ENCODE data around the gene FLRT2. TPM values are rescaled to one million over a fixed set of nuclear protein-coding genes. Genes with fewer than 3 reads are reported as not detected.

Gene FLRT2
- polyA plus RNA-seq, 1 donor (not counting 4 experiments of a cell fraction or from before 2014, with no cell fraction given), result 69.2 TPM

- H3K79me2 ChIP-seq (ENCODE audit: control insufficient read depth, insufficient read depth, low read length), result no peaks in the 10 kb centered on the region
- no peaks in the 10 kb centered on the region for H3K4me1 ChIP-seq (ENCODE audit: control insufficient read depth, extremely low read depth, insufficient read depth, low read length)
- FAIRE-seq, result no peak
- no peaks in the 10 kb centered on the region for H3K9me1 ChIP-seq (ENCODE audit: control insufficient read depth, extremely low read depth, insufficient read depth, low read length)
- no peak overlapping the region for H3K27ac ChIP-seq (ENCODE audit: control insufficient read depth, insufficient read depth, low read length)
- no peak overlapping the region for H3K9ac ChIP-seq (ENCODE audit: control insufficient read depth, extremely low read depth, insufficient read depth, low read length)
- dilution Hi-C loops (cut with MboI; ENCODE audit: extremely low pct_ligation_motif_present, low sequenced_read_pairs), result no loop called here
- no peak overlapping the region for H3K4me3 ChIP-seq (ENCODE audit: control insufficient read depth in 2 of 3, extremely low read depth in 1 of 3, insufficient read depth in 2 of 3, low read depth in 1 of 3, low read length in 3 of 3)
- DNase-seq (ENCODE audit: low read depth, low spot score), result no peak
- H3K36me3 ChIP-seq (ENCODE audit: control insufficient read depth in 2 of 2, extremely low read depth in 1 of 2, insufficient read depth in 2 of 2, low read length in 2 of 2), result no peaks in the 10 kb centered on the region
- H3K4me2 ChIP-seq (ENCODE audit: control insufficient read depth, extremely low read depth, insufficient read depth, low read depth, low read length), result no peak overlapping the region
- no peaks in the 10 kb centered on the region for H4K20me1 ChIP-seq (ENCODE audit: control insufficient read depth, extremely low read depth, insufficient read depth, low read length)
- H3K27me3 ChIP-seq (ENCODE audit: control insufficient read depth, extremely low read depth, insufficient read depth, low read length), result no peaks in the 10 kb centered on the region
- H3K9me3 ChIP-seq (ENCODE audit: control insufficient read depth, low read depth, low read length), result no peaks in the 10 kb centered on the region
- TF ChIP-seq EZH2 (IDR thresholded peaks at IDR 0.05; ENCODE audit: low read length) (no peak), CTCF (optimal IDR thresholded peaks at IDR 0.05 in 1 of 3, IDR thresholded peaks at IDR 0.05 in 1 of 3, conservative IDR thresholded peaks at IDR 0.05 in 1 of 3; ENCODE audit: extremely low read depth in 1 of 3, insufficient read depth in 2 of 3, low read length in 3 of 3) (no peak)
- no peak overlapping the region for H2AFZ ChIP-seq (ENCODE audit: control insufficient read depth, low read length)
Measured at GRCh38 chr14:85663256-85663655, 133.3 kb downstream of the FLRT2 start.

DNA sequence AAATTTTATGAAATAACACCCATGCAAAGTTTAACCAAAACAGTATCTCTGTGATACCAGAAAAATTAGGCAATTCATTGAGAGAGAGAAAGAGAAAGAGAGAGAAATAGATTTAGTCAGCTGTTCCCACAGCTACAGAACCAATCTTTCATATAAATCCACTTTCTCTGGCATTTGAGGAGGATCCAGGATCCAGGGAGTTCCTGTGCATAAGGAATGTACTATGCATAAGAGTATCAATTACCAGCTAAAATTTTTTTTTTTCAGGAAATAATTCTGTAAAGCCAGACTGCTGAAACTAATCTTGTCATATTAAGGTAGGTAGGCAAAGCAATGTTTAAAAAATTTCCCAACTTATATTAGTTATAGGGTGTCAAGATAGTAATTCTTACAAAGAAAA lies 133.7 kb downstream of the FLRT2 start:
- DNase-seq (ENCODE audit: low read depth, low spot score), result no peak
- H3K79me2 ChIP-seq (ENCODE audit: control insufficient read depth, insufficient read depth, low read length), result no peaks in the 10 kb centered on the region
- H3K9me3 ChIP-seq (ENCODE audit: control insufficient read depth, low read depth, low read length), result no peaks in the 10 kb centered on the region
- no peak overlapping the region for H3K4me2 ChIP-seq (ENCODE audit: control insufficient read depth, extremely low read depth, insufficient read depth, low read depth, low read length)
- no peak overlapping the region for H2AFZ ChIP-seq (ENCODE audit: control insufficient read depth, low read length)
- no peak overlapping the region for H3K4me3 ChIP-seq (ENCODE audit: control insufficient read depth in 2 of 3, extremely low read depth in 1 of 3, insufficient read depth in 2 of 3, low read depth in 1 of 3, low read length in 3 of 3)
- H3K4me1 ChIP-seq (ENCODE audit: control insufficient read depth, extremely low read depth, insufficient read depth, low read length), result no peaks in the 10 kb centered on the region
- H3K27me3 ChIP-seq (ENCODE audit: control insufficient read depth, extremely low read depth, insufficient read depth, low read length), result no peaks in the 10 kb centered on the region
- no peaks in the 10 kb centered on the region for H3K9me1 ChIP-seq (ENCODE audit: control insufficient read depth, extremely low read depth, insufficient read depth, low read length)
- no peaks in the 10 kb centered on the region for H4K20me1 ChIP-seq (ENCODE audit: control insufficient read depth, extremely low read depth, insufficient read depth, low read length)
- H3K36me3 ChIP-seq (ENCODE audit: control insufficient read depth in 2 of 2, extremely low read depth in 1 of 2, insufficient read depth in 2 of 2, low read length in 2 of 2), result no peaks in the 10 kb centered on the region
- dilution Hi-C loops (cut with MboI; ENCODE audit: extremely low pct_ligation_motif_present, low sequenced_read_pairs), result no loop called here
- H3K9ac ChIP-seq (ENCODE audit: control insufficient read depth, extremely low read depth, insufficient read depth, low read length), result no peak overlapping the region
- no peak for FAIRE-seq
- TF ChIP-seq CTCF (optimal IDR thresholded peaks at IDR 0.05 in 1 of 3, IDR thresholded peaks at IDR 0.05 in 1 of 3, conservative IDR thresholded peaks at IDR 0.05 in 1 of 3; ENCODE audit: extremely low read depth in 1 of 3, insufficient read depth in 2 of 3, low read length in 3 of 3) (no peak), EZH2 (IDR thresholded peaks at IDR 0.05; ENCODE audit: low read length) (no peak)
- H3K27ac ChIP-seq (ENCODE audit: control insufficient read depth, insufficient read depth, low read length), result no peak overlapping the region
